K562 (cell line): ENCODE results near the gene PHF14. TPM values are rescaled to one million over a fixed set of nuclear protein-coding genes. Genes with fewer than 3 reads are reported as not detected.

Experiments
- ATAC-seq: fragments of 200-7000 bp; cut with Tn5 transposase; 3 replicates; pipeline ENCODE4 v1.9.1; 2020; ENCODE audit warnings: moderate library complexity
- BruUV-seq: library from RNA; stranded (reverse); fragments of 400-500 nt; replicated peaks from 2 replicates; lab custom pipeline; 2021; lab: Mats Ljungman, UMichigan
- CTCF ChIA-PET: fragments of 300-600 bp; formaldehyde crosslinking; extraction: SDS; loops from one replicate; lab custom pipeline; 2021; ENCODE audit warnings: low intra/inter-chr PET ratio; lab: Yijun Ruan, JAX
- POLR2A ChIA-PET: fragments of 300-600, 350-650 bp; sonication (Branson Sonifier 250); formaldehyde crosslinking; extraction: SDS; loops from one replicate; lab custom pipeline; 2021; ENCODE audit warnings: antibody characterized with exemption, inconsistent platforms; lab: Yijun Ruan, JAX
- DNase-seq, 4 experiments: peaks; one replicate each; pipeline versions ENCODE4 v3.0.0 to v3.0.0-alpha.2; 2011 to 2018; ENCODE audit warnings: low spot score in 3 of 4, mixed read lengths in 3 of 4; ENCODE audit errors: extremely low read depth in 1 of 4
- FAIRE-seq: peaks from 2 replicates; lab custom pipeline; 2011; peaks lifted over from hg19 to GRCh38; lab: Jason Lieb, UNC
- H2AFZ ChIP-seq: 2 replicates; pipeline ENCODE4 v1.6.0; 2011; ENCODE audit warnings: low read depth, low read length, control low read depth, inconsistent platforms
- H3K27ac ChIP-seq: fragments of 200-600 bp; 3 replicates; pipeline ENCODE4 v1.8.0; 2011; ENCODE audit warnings: low read depth, mild to moderate bottlenecking, control low read depth, inconsistent platforms, low read length, moderate library complexity, mixed read lengths; ENCODE audit errors: extremely low read depth
- H3K27me3 ChIP-seq, 2 experiments: fragments of 300-600 bp in 1 of 2; 2 replicates in 1 of 2; 3 replicates in 1 of 2; pipeline versions ENCODE4 v1.6.0 to v1.8.0; 2011; ENCODE audit warnings: inconsistent platforms in 2 of 2, low read length in 2 of 2, mild to moderate bottlenecking in 1 of 2, mixed read lengths in 1 of 2, moderate library complexity in 1 of 2; ENCODE audit not compliant: control insufficient read depth in 2 of 2, insufficient read depth in 2 of 2
- H3K36me3 ChIP-seq: fragments of 300-600 bp; 3 replicates; pipeline ENCODE4 v1.8.0; 2011; ENCODE audit warnings: mild to moderate bottlenecking, low read length, inconsistent platforms; ENCODE audit not compliant: control insufficient read depth, insufficient read depth
- H3K4me1 ChIP-seq, 2 experiments: fragments of 200-600 bp in 1 of 2; replicated peaks in 1 of 2; 2 replicates in 1 of 2; 3 replicates in 1 of 2; pipeline versions ENCODE4 v1.5.1 to v1.8.0; 2011; ENCODE audit warnings: inconsistent platforms in 2 of 2, low read length in 2 of 2, mild to moderate bottlenecking in 1 of 2, mixed read lengths in 1 of 2, moderate library complexity in 1 of 2; ENCODE audit not compliant: control insufficient read depth in 2 of 2, insufficient read depth in 2 of 2
- H3K4me2 ChIP-seq: 2 replicates; pipeline ENCODE4 v1.6.1; 2011; ENCODE audit warnings: low read length, control low read depth, inconsistent platforms, mixed read lengths; ENCODE audit not compliant: insufficient read depth
- H3K4me3 ChIP-seq: fragments of 200-600 bp; sonication (generic), shearing (Covaris generic); 2 replicates; pipeline ENCODE4 v1.5.1; 2016; ENCODE audit warnings: control low read depth, inconsistent platforms
- H3K79me2 ChIP-seq: fragments of 200-600 bp; 3 replicates; pipeline ENCODE4 v1.8.0; 2011; ENCODE audit warnings: low read length, inconsistent platforms; ENCODE audit not compliant: control insufficient read depth, insufficient read depth
- H3K9ac ChIP-seq, 2 experiments: 2 replicates each; pipeline versions ENCODE4 v1.6.0 to v1.6.1; 2011; ENCODE audit warnings: low read depth in 2 of 2, low read length in 2 of 2, control low read depth in 1 of 2, inconsistent platforms in 1 of 2, mild to moderate bottlenecking in 1 of 2, mixed read lengths in 1 of 2; ENCODE audit not compliant: insufficient read depth in 1 of 2
- H3K9me1 ChIP-seq: one replicate; pipeline ENCODE4 v1.6.0; 2011; ENCODE audit warnings: inconsistent platforms, mild to moderate bottlenecking, low read length, moderate library complexity; ENCODE audit not compliant: control insufficient read depth, insufficient read depth
- H3K9me3 ChIP-seq: replicated peaks from 2 replicates; pipeline ENCODE4 v1.5.1; 2011; ENCODE audit warnings: low read depth, low read length, inconsistent platforms; ENCODE audit not compliant: control insufficient read depth, insufficient read depth
- H4K20me1 ChIP-seq: replicated peaks from 2 replicates; pipeline ENCODE4 v1.6.1; 2011; ENCODE audit warnings: low read length, inconsistent platforms, mixed read lengths; ENCODE audit not compliant: control insufficient read depth, insufficient read depth
- DIDO1 ChIP-seq: fragments of 450-650 bp; IDR thresholded peaks from 2 replicates; pipeline ENCODE4 v1.6.1; 2016; ENCODE audit warnings: low read depth, missing biosample characterization, missing genetic modification characterization
- E2F1 ChIP-seq: sonication (generic); formaldehyde crosslinking; IDR thresholded peaks from 2 replicates; pipeline ENCODE4 v1.8.1; 2023; ENCODE audit warnings: mild to moderate bottlenecking, missing genetic modification reagents, moderate library complexity
- MYC ChIP-seq, 2 experiments: fragments of 250-450 bp in 1 of 2; sonication (Bioruptor Pico) in 1 of 2; IDR thresholded peaks; 2 replicates each; pipeline versions ENCODE4 v1.5.1 to v1.6.1; 2012 to 2021; ENCODE audit warnings: low read depth in 2 of 2, borderline replicate concordance in 1 of 2, improper control_type of control experiment in 1 of 2, low read length in 1 of 2, mild to moderate bottlenecking in 1 of 2, moderate library complexity in 1 of 2
- RAD51 ChIP-seq: fragments of 450-650 bp; IDR thresholded peaks from 2 replicates; pipeline ENCODE4 v1.7.1; 2016; ENCODE audit warnings: low read depth, mild to moderate bottlenecking, borderline replicate concordance
- SMARCC2 ChIP-seq: fragments of 450-650 bp; IDR thresholded peaks from 2 replicates; pipeline ENCODE4 v1.6.1; 2017; ENCODE audit warnings: antibody characterized with exemption, moderate library complexity, mild to moderate bottlenecking, low read depth
- ZBTB33 ChIP-seq: sonication (generic); formaldehyde crosslinking; IDR thresholded peaks from 2 replicates; pipeline ENCODE4 v1.8.1; 2023; ENCODE audit warnings: mild to moderate bottlenecking, missing genetic modification reagents
- ZNF785 ChIP-seq: fragments of 250-450 bp; sonication (Bioruptor Pico); IDR thresholded peaks from 2 replicates; pipeline ENCODE4 v1.4.0; 2020; ENCODE audit warnings: mild to moderate bottlenecking
- WGBS: fragments of 100-300 bp; shearing (Covaris generic); methylation state at CpG from one replicate; pipeline ENCODE4 v1.1.6; 2016; ENCODE audit warnings: low coverage, mixed read lengths; ENCODE audit not compliant: insufficient coverage; ENCODE audit errors: missing lambda C conversion rate; 5-methylcytosine and 5-hydroxymethylcytosine counted together
- in situ Hi-C: fragments of 300-500 bp; cut with MboI; formaldehyde crosslinking; loops from 4 replicates; pipeline ENCODE4 v1.15.0; 2018; ENCODE audit warnings: inconsistent platforms, mixed read lengths
- intact Hi-C: fragments of 100-400 bp; cut with micrococcal nuclease; formaldehyde crosslinking; loops from 2 replicates; pipeline ENCODE4 v1.14.2; 2022
- polyA plus RNA-seq, 8 experiments: library from polyadenylated mRNA; depleted of rRNA in 4 of 8; stranded (reverse) in 5 of 8; unstranded in 3 of 8; fragments of >200 nt; fragmentation: Nextera tagmentation in 2 of 8; fragmentation: Illumina TruSeq in 1 of 8; extraction: Ambion mirVana in 2 of 8; extraction: Trizol in 1 of 8; gene quantifications; 2 replicates each; pipeline versions ENCODE4 v1.2.1 to v1.2.3, GENCODE V29; 2011 to 2014; ENCODE audit warnings: inconsistent platforms in 1 of 8, missing spikeins in 1 of 8
- total RNA-seq, 7 experiments: library from RNA; depleted of rRNA in 6 of 7; stranded (reverse); fragments of >200 nt in 6 of 7; fragmentation: Illumina TruSeq in 2 of 7; extraction: Trizol in 2 of 7; gene quantifications; 2 replicates each; pipeline versions ENCODE4 v1.2.1 to v1.2.3, GENCODE V29; 2011 to 2021; ENCODE audit warnings: low replicate concordance in 1 of 7

Gene PHF14
- total and polyA plus RNA-seq, 9 of the 15 experiments (the other 6 are each of a cell fraction or from before 2014, with no cell fraction given) = 27.5 to 67.6 (median 41.4) TPM

- in situ Hi-C loops (no loop called here), intact Hi-C loops (no loop called here)
- FAIRE-seq = peak; percentile 26
- Histone ChIP-seq H4K20me1 (no peaks in the 10 kb centered on the region), H2AFZ (no peak overlapping the region), H3K9me3 (no peaks in the 10 kb centered on the region), H3K9me1 (no peaks in the 10 kb centered on the region), H3K4me1 (no peaks in the 10 kb centered on the region), H3K27me3 (peaks cover 8 to 11% of the 10 kb centered on the region in 2 experiments; a peak in 4 of 5 replicates), H3K9ac (no peak overlapping the region), H3K4me3 (no peak overlapping the region), H3K27ac (no peak overlapping the region), H3K36me3 (no peaks in the 10 kb centered on the region), H3K79me2 (no peaks in the 10 kb centered on the region), H3K4me2 (no peak overlapping the region)
- CTCF ChIA-PET = no interaction called here
- ATAC-seq = no peak
- POLR2A ChIA-PET = no interaction called here
- DNase-seq = no peak
- WGBS = 4% methylated on average over 5 of the region's 5 CpGs
- no TSS peak for BruUV-seq
- TF ChIP-seq E2F1 (CRISPR knock-in tag) = no peak
- TF ChIP-seq RAD51 = no peak
- TF ChIP-seq DIDO1 (tag) = no peak
- TF ChIP-seq SMARCC2 = no peak
- TF ChIP-seq ZNF785 (CRISPR knock-in tag) = no peak
- TF ChIP-seq ZBTB33 (CRISPR knock-in tag) = no peak
- TF ChIP-seq MYC (IDR thresholded peaks at IDR 0.05; ENCODE audit: low read depth, low read length) = no peak
- TF ChIP-seq MYC (CRISPR knock-in tag; IDR thresholded peaks at IDR 0.05; ENCODE audit: borderline replicate concordance, low read depth) = no peak
Observed at GRCh38 chr7:11208883-11209465, 235.3 kb downstream of the PHF14 start.
